SH-SY5Y (cell line): Measurements from ENCODE around the gene DCP1A.

Experiments
- GATA2 ChIP-seq: IDR thresholded peaks from 2 replicates; pipeline ENCODE4 v1.6.1; 2011; ENCODE audit warnings: mild to moderate bottlenecking, low read depth, low read length
- GATA3 ChIP-seq: IDR thresholded peaks from 2 replicates; pipeline ENCODE4 v1.6.1; 2011; ENCODE audit warnings: low read depth, mild to moderate bottlenecking, low read length, moderate library complexity

- no peak for TF ChIP-seq GATA2
- TF ChIP-seq GATA3 = no peak
Observed at GRCh38 chr3:53380306-53380705, 33.0 kb upstream of the DCP1A start.
